Keratinocyte (primary cell): ENCODE data around the gene SEBOX.

Experiments used
- CTCF ChIP-seq, 3 experiments: IDR thresholded peaks in 1 of 3; conservative IDR thresholded peaks in 1 of 3; optimal IDR thresholded peaks in 1 of 3; 2 replicates in 2 of 3; 3 replicates in 1 of 3; pipeline versions ENCODE3 to v1.5.1; 2011; ENCODE audit warnings: low read length in 3 of 3, mild to moderate bottlenecking in 3 of 3, moderate library complexity in 2 of 3, control low read depth in 1 of 3, inconsistent platforms in 1 of 3; ENCODE audit not compliant: insufficient read depth in 2 of 3; ENCODE audit errors: extremely low read depth in 1 of 3
- EZH2 ChIP-seq: IDR thresholded peaks from one replicate; pipeline ENCODE4 v1.6.1; 2012; ENCODE audit warnings: inconsistent platforms, mild to moderate bottlenecking, low read length, moderate library complexity

- no peak for TF ChIP-seq CTCF (optimal IDR thresholded peaks at IDR 0.05 in 1 of 3, IDR thresholded peaks at IDR 0.05 in 1 of 3, conservative IDR thresholded peaks at IDR 0.05 in 1 of 3; ENCODE audit: extremely low read depth in 1 of 3, insufficient read depth in 2 of 3, low read length in 3 of 3)
- no peak for TF ChIP-seq EZH2
Measured at GRCh38 chr17:28368306-28368831, 3.4 kb upstream of the SEBOX start.
